ENCODE data around the gene MARVELD3.
"Not testable (repeated sequence)": the region's sequence is repeated elsewhere in the genome, so short reads cannot be mapped to it uniquely, and the experiment has no call there.

The MARVELD3 gene

GRCh38 chr16:71626018-71626857 is at the start of gene MARVELD3:
Gene MARVELD3 (plus strand): TSS chr16:71626184. CDS start chr16:71626230, 46 bp downstream.
- ChIA-PET POLR2A (no interaction called here), CTCF (no interaction called here)
- peak; percentile 64 for DNase-seq (ENCODE audit: extremely low spot score)
- TF ChIP-seq CTCF (IDR thresholded peaks at IDR 0.05; ENCODE audit: control extremely low read depth, extremely low read depth, low read depth, missing control alignments) = no peak

- TF ChIP-seq CTCF (IDR thresholded peaks at IDR 0.05; ENCODE audit: control extremely low read depth, extremely low read depth, low read depth, missing control alignments) = no peak
- POLR2A ChIA-PET = no interaction called here
- no peak for DNase-seq (ENCODE audit: extremely low spot score)
- CTCF ChIA-PET = interaction anchor here (1.2 to 2.5 kb wide), 4 partner anchors 10 to 33 kb away, joined by 3 to 16 read pairs (median 10); no protein-coding TSS in a partner anchor
Measured at GRCh38 chr16:71576971-71577370, 49.0 kb upstream of the MARVELD3 start, which contains the start of gene TAT. Gene TAT (minus strand): TSS chr16:71577092. CDS start chr16:71576415, 677 bp downstream.

GRCh38 chr16:71582553-71582848 is 43.5 kb upstream of the MARVELD3 start:
- POLR2A ChIA-PET; DNase-seq (ENCODE audit: extremely low spot score): not testable (repeated sequence)
- CTCF ChIA-PET = interaction anchor here (1.1 to 1.5 kb wide), 3 partner anchors 9 to 17 kb away, joined by 3 to 5 read pairs (median 4); no protein-coding TSS in a partner anchor

GRCh38 chr16:71584543-71585317 is 41.3 kb upstream of the MARVELD3 start:
- CTCF ChIA-PET = interaction anchor here (1.0 to 2.9 kb wide), 5 partner anchors 20 to 42 kb away, joined by 3 to 16 read pairs (median 4); no protein-coding TSS in a partner anchor
- POLR2A ChIA-PET = no interaction called here
- no peak for TF ChIP-seq CTCF (IDR thresholded peaks at IDR 0.05; ENCODE audit: control extremely low read depth, extremely low read depth, low read depth, missing control alignments)
- DNase-seq (ENCODE audit: extremely low spot score) = no peak

- POLR2A ChIA-PET = no interaction called here
- DNase-seq (ENCODE audit: extremely low spot score) = no peak
- TF ChIP-seq CTCF (IDR thresholded peaks at IDR 0.05; ENCODE audit: control extremely low read depth, extremely low read depth, low read depth, missing control alignments) = no peak
- CTCF ChIA-PET = interaction anchor here (1.5 to 2.9 kb wide), 3 partner anchors 15 to 43 kb away, joined by 4 to 16 read pairs (median 7); no protein-coding TSS in a partner anchor
Measured at GRCh38 chr16:71585318-71585703, 40.7 kb upstream of the MARVELD3 start.

GRCh38 chr16:71589334-71589733 is 36.6 kb upstream of the MARVELD3 start:
- POLR2A ChIA-PET; DNase-seq (ENCODE audit: extremely low spot score); CTCF ChIA-PET: not testable (repeated sequence)

GRCh38 chr16:71590071-71590470 is 35.9 kb upstream of the MARVELD3 start:
- POLR2A ChIA-PET; DNase-seq (ENCODE audit: extremely low spot score): not testable (repeated sequence)
- CTCF ChIA-PET = interaction anchor here (1.2 to 1.6 kb wide), 2 partner anchors 10 to 21 kb away, joined by 5 to 8 read pairs; no protein-coding TSS in a partner anchor

GRCh38 chr16:71590584-71590983 is 35.4 kb upstream of the MARVELD3 start:
- DNase-seq (ENCODE audit: extremely low spot score) = no peak
- no peak for TF ChIP-seq CTCF (IDR thresholded peaks at IDR 0.05; ENCODE audit: control extremely low read depth, extremely low read depth, low read depth, missing control alignments)
- ChIA-PET CTCF (interaction anchor here (1.2 to 1.6 kb wide), 2 partner anchors 9 to 20 kb away, joined by 5 to 8 read pairs; no protein-coding TSS in a partner anchor), POLR2A (no interaction called here)
